Raji (cell line): ENCODE measurements around the gene SNTB2.

Source experiments
- POLR2A ChIP-seq: IDR thresholded peaks from 2 replicates; pipeline ENCODE4 v1.6.1; 2011; ENCODE audit warnings: low read depth, low read length, control low read depth; ENCODE audit not compliant: insufficient read depth

The SNTB2 gene

DNA sequence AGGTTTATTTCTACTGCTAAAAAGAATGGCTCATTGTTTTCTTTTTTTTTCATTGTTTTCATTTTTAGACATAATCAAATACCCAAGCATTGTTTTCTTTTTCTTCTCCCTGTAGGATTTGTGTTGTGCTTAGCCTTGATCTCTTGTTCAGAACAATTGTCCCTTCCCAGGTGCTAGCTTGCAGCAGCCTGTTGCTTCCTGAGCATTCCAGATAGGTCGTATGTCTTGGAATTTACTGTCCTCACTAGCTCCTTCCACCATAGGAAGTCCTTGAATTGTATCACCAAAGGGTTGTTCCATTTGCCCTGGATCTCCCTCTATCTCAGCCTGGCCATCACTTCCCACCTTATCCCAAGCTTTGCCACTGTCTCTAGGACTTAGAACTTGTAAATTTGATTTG is 114.2 kb downstream of the SNTB2 start:
- no peak for TF ChIP-seq POLR2A

DNA sequence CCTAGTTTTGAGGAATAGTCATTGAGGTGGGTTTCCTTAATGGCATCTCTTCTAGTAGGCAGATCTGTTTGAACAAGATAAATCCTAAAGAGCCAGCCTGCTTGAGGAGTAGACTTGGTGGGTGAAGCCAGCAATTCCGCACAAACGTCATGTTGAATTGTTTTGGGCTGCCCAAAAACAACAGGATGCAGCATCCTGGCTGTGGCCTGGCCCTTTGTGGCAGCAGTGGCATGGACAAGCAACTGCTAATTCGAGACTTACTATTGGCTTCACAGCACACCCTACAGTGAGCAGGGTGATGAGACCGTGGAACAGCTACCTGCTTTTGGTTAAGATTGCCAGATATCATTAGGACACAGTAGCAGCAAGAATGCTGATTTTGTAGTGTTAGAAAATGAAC is 114.9 kb downstream of the SNTB2 start:
- TF ChIP-seq POLR2A = no peak

DNA sequence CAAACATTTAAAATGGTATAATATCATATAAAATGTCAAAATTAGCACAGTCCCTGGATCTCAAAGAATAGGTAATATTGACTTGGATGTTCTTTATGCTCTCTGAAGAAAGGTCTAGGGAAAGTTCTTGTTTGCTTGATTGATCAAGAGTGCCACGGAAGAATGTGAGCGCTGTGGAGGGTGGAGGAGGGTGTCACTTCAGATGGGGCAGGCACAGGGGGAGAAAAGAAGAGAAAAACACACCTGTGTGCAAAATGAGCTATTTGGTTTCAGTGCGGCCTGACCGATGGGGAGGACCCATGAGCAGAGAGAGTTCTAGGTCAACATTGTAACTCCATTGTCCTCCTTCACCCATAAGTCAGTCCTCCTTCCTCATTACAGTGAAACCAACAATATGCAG is 115.3 kb downstream of the SNTB2 start:
- no peak for TF ChIP-seq POLR2A

DNA sequence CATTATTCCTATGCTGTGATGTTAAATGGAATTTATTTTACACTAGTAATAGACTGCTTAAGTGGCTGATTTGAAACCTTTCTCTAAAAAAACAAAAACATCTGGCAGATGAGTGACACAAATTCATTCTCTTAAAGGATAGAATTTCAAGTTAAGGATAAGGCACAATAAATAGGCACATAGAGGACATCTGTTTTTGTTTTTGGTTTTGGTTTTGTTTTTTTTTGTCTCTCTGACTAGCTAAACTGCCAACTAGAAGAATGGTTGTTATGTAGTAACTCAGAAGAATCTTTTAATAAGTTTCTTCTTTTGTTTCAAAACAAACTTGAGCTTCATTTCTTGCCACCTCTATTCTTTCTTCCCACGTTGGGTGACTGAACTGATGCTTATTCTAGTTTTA is 119.1 kb downstream of the SNTB2 start:
- no peak for TF ChIP-seq POLR2A

DNA sequence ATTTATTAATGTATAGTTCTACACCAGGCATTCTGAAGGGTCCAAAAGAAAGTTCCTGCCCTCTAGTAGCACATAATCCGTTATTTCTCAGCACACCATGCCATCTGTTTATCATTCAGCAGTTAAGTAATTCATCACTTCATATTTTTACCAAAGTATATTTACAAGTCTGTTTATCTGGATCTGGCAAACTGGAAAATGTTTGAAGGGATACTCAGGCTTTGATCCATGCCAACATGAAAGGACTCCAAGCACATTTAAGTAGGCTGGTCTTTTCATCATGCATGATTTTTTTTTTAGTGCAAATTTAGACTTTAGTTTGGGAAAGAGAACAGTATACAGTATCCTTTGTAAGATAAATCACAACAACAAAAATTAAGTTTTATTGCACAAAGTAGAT is 120.1 kb downstream of the SNTB2 start:
- TF ChIP-seq POLR2A = no peak

DNA sequence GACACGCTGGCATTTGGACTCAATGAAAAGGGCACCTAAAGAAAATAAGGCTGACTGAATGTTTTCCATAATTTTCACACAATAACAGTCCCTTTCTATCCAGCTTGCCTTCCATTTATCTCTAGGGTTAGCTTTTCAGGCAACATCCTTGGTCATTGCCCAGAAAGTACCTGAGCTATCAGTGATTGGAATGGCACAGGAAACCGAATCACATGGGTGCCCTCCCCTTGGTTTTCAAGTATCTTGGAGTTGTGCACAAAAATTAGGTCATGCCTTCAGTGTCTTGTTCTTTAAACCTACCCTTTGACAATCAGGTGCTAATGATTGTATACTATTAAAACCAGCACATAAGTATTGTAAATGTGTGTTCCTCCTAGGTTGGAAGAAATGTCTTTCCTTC is 120.9 kb downstream of the SNTB2 start:
- no peak for TF ChIP-seq POLR2A

DNA sequence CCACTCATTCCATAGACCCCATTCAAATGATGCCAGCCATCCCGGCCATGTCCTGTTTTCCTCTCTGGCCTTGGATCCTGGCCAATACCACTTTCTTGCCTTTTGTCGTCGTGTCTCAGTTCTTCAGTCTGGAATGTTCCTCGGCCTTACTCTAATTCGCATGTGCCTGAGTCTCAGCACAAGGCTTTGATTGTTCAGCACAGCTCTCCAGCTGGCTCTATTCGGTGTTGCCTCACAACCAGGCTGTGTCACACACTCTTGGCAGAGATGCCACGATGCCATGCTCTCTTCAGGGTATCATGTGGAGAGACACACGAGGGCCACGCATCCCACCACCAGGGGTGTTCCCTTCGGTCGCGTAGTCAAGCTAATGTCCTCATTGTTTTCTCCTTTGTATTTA is 122.4 kb downstream of the SNTB2 start:
- no peak for TF ChIP-seq POLR2A

DNA sequence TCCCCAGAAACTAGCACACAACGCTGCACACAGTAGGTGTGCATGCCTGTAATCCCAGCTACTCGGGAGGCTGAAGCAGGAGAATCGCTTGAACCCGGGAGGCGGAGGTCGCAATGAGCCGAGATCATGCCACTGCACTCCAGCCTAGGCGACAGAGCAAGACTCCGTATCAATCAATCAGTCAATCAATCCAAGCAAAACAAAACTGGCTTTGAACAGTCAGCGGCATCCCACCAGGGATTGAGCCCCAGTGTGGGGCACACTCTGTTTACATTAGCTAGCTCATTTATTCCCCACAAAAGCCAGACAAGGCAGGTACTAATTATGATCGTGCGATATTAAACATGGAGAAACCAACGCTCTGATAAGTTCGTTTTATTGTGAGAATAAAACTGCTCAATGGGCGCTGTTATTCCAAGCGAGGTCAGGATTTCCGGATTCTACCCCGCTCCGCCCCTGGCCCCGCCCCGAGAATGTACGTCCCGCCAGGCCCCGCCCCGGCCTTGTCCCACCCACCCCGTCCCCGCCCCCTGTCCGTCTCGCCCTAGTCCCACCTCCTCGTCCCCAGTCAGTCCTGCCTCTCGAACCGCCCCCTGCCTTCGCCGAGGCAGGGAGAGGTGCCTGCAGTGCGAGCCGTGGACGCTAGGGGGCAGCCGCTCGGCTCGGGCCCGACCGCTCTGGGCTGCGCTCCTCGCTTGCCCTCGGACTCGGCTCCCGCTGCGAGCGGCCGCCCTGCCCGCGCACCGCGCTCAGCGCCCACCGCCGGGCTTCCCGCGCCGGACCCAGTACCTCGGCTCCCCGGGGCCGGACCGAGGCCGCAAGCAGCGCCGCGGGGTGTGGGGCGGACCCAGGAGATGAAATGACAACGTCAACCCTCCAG is 123.9 kb downstream of the SNTB2 start, which contains the start of gene VPS4A:
VPS4A (plus strand) TSS at position 698 of the 880 bp plus-strand sequence; CDS start at position 860, 162 bp downstream.
- peak; percentile 87 for TF ChIP-seq POLR2A

DNA sequence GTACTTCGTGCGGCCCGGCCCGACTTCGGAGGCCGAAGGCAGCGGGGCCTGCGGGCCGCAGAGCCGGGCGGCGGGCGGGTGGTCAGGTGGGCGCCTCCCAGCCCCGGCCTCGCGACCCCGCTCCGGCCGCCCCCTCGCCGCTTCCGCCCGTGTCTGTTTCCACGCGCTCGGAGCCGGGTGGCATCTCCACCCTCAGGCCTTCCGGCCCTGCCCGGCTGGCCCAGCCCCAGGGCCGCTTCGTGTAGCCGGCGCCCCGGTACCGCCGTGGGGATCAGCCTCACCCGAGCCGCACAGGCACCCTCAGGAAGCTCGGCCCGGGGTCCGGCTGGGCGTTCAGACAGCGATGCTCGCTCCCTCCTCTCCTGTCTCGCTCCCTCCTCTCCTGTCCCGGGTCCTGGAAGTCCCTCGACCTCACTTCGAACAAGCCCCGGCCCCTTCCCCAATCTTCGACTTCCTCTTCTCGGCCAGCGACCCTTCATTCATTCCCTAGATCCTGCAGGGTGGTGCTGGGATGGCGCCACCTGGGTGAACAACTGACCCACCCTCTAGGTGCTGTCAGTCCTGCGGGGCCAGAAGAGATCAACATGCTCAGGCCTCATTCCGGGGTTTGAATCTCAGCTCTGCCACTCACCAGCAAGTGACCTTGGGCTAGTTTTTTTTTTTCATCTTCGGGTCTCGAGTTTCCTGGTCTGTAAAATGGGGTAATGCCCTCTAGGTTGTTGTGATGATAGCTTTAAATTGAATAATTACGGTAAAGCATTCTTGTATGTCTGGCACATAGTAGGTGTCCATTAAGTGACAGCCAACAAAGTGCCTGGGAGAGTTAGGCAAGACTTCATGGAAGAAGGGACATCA is 124.8 kb downstream of the SNTB2 start:
- TF ChIP-seq POLR2A = 0 out of 2 replicates have a peak, but pooled peaks have one; percentile 21

DNA sequence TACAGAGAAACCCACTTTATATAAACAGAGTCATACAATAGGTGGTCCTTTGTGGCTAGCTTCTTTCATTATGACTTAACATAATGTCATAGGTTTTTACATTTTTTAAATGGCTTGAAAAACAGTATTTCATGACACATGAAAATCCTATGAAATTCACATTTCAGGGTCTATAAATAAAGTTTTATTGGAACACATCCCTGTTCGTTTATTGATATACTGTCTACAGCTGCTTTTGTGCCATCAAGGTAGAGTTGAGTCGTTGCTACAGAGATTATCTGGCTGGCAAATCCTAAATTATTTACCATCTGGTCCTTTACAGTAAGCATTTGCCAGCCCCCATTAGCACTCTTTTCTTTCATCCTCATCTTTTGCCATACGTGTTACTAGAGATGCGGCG is 126.5 kb downstream of the SNTB2 start:
- no peak for TF ChIP-seq POLR2A

DNA sequence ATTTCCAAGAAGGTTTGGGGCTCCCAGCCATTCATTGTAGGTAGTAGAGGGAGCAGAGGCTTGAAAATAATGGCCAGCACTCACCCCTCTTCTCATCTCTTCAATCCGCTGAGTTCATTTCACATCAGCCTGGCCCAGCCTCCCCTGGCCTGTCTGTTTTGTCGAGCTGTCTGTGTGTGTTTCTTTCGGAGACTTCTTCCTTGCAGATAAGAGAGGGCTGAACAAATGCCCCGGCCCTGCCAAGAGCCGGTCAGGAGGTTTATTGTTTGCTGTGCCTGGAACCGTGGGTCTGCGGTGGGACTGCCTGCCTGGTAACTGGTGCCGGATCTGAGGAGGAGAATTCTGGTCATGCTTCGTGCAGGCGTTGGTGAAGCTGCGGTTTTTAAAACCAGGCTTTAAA is 127.6 kb downstream of the SNTB2 start:
- TF ChIP-seq POLR2A = no peak

DNA sequence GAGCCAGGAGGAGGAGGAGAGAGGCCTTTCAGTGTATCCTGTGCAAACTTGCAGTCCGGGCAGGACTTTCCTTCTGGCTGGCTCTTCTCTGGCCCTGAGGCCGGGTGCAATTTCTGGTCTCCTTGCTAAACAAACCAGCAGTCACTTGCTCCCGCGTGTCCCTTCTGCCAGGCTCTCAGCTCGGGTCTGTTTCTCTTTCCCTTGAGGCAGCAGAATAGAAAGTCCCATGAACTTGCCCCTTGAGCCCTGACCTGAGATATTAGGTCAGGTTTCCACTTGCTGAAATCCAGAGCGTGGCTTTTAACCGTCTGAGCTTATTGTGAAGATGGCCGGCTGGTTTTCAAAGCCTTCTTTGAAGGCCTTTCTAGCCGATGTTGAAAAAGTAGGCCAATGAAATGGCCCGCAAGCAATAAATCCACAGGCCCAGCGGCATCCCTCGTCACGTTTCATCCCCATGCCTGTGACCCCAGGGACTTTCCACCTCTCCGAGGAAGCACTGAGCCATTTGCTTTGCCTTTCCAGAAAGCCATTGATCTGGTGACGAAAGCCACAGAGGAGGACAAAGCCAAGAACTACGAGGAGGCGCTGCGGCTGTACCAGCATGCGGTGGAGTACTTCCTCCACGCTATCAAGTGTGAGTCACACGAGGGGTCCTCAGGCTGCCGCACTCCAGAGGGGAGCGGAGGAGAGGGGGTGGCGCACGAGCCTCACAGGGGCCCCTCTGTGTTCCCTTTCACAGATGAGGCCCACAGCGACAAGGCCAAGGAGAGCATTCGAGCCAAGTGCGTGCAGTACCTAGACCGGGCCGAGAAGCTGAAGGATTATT is 128.7 kb downstream of the SNTB2 start:
- TF ChIP-seq POLR2A = no peak

DNA sequence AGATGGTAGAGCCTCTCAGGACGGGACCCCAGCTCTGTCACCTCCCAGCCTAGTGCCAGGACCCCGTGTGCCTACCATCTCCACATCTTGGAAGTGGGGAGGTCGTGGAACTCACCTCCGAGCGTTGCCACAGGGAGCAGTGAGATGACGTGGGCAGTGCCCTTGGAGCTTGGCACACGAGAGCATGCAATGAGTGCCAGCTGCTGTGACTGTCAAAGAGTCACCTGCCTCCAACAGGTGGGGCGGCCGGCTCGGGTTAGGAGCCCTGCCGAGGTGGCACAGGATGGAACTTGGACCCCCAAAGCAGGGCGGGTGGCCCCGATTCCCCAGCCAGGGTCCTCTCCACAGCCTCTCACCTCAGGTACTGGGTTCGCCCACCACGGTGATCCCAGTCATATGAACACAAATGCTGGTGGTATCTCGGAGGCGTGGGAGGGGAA is 129.7 kb downstream of the SNTB2 start:
- TF ChIP-seq POLR2A = no peak

DNA sequence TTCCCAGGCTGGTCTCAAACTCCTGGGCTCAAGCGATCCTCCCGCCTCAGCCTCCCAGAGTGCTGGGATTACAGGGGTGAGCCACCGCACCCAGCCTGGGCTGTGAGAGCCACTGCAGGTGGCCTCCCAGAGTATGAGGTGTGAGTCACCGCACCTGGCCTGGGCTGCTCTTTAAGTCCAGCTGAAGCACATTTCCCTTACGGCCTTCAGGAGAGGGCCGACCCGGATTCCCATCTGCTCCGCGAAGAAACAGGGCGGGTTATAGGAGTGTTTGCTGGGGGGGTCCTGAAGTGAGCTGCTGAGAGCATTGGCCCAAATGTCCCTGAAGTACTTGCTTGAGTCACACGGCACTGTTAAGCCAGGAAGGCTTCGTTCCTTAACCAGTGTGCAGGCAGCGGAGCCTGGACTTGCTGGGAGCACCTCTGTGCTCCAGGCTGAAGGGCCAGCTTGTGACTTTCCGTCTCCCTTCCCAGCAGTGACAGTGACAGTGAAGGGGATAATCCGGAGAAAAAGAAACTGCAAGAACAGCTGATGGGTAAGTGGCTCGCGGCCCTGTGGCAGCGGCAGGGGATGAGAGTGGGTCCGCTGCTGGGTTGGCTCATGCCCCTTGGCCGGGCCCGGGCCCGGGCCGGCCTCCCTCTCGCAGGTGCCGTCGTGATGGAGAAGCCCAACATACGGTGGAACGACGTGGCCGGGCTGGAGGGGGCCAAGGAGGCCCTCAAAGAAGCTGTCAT is 131.4 kb downstream of the SNTB2 start:
- no peak for TF ChIP-seq POLR2A

DNA sequence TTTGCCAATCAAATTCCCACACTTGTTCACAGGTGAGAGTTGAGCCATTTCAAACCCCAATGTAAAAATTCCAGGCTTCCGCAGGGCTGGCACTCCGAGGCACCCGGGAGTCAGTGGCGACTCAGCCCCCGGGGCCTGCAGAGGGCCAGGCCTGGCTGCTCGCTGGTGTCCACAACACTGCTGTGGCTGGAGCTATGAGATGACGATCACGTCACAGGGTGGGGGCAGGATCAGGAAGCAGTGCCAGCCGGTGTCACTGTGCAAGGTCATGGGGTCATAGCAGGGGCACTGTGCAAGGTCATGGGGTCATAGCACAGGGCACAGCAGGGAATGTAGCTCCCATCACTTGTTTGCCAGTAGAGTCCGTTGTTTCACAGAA is 131.9 kb downstream of the SNTB2 start:
- TF ChIP-seq POLR2A = no peak

DNA sequence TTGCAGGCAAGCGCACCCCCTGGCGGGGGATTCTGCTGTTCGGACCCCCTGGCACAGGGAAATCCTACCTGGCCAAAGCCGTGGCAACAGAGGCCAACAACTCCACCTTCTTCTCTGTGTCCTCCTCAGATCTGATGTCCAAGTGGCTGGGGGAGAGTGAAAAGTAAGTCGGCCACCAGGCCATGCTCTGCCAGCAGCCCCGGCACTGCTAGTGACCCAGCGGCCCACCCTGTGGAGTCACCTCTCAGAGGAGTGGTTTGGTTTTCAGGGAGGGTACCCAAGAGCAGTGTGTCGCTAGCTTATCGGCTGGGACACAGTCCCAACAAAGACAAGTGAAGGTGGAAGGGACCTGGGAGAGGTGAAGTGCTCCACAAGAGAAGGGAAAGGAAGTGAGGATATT is 132.4 kb downstream of the SNTB2 start:
- TF ChIP-seq POLR2A = no peak
